Activated naive CD8-positive, alpha-beta T cell treated with anti-CD3 and anti-CD28 coated beads, Interleukin-2, amount 50 U/mL, for 24 hours (primary cell): Measurements from ENCODE around the gene GABRR3.

Experiments
- ATAC-seq: fragments of 150-1000 bp; cut with Tn5 transposase; one replicate; pipeline ENCODE4 v1.10.0; 2021
- DNase-seq: peaks from one replicate; pipeline ENCODE4 v3.0.0; 2021
- H3K27ac Mint-ChIP-seq: one replicate; pipeline ENCODE4 v1.8.0; 2021; ENCODE audit warnings: mild to moderate bottlenecking, mixed read lengths
- H3K27me3 Mint-ChIP-seq: one replicate; pipeline ENCODE4 v1.8.0; 2021; ENCODE audit warnings: mixed read lengths
- H3K36me3 Mint-ChIP-seq: one replicate; pipeline ENCODE4 v1.8.0; 2021; ENCODE audit warnings: low read depth, mixed read lengths
- H3K4me1 Mint-ChIP-seq: one replicate; pipeline ENCODE4 v1.8.0; 2021; ENCODE audit warnings: mixed read lengths
- H3K4me3 Mint-ChIP-seq: one replicate; pipeline ENCODE4 v1.8.0; 2021; ENCODE audit warnings: mild to moderate bottlenecking, moderate library complexity, mixed read lengths
- H3K9me3 Mint-ChIP-seq: one replicate; pipeline ENCODE4 v1.8.0; 2021; ENCODE audit warnings: mixed read lengths

GABRR3 gene

GRCh38 chr3:97942801-97943546 is 92.1 kb downstream of the GABRR3 start:
- Mint-ChIP-seq H3K9me3 (no peaks in the 10 kb centered on the region), H3K4me3 (no peak overlapping the region), H3K27me3 (no peaks in the 10 kb centered on the region), H3K27ac (no peak overlapping the region), H3K36me3 (peaks cover 40% of the 10 kb centered on the region), H3K4me1 (peaks cover 3% of the 10 kb centered on the region)
- ATAC-seq: no peak
- DNase-seq: no peak

GRCh38 chr3:97940034-97940433 is 95.1 kb downstream of the GABRR3 start:
- no peak overlapping the region for H3K4me3 Mint-ChIP-seq
- H3K27me3 Mint-ChIP-seq: no peaks in the 10 kb centered on the region
- peaks cover 10% of the 10 kb centered on the region for H3K4me1 Mint-ChIP-seq
- H3K27ac Mint-ChIP-seq: no peak overlapping the region
- ATAC-seq: no peak
- H3K9me3 Mint-ChIP-seq: no peaks in the 10 kb centered on the region
- DNase-seq: no peak
- peaks cover 29% of the 10 kb centered on the region for H3K36me3 Mint-ChIP-seq

GRCh38 chr3:97939401-97939800 is 95.7 kb downstream of the GABRR3 start:
- DNase-seq (no peak), ATAC-seq (no peak)
- H3K36me3 Mint-ChIP-seq: peaks cover 26% of the 10 kb centered on the region
- H3K9me3 Mint-ChIP-seq: no peaks in the 10 kb centered on the region
- H3K4me1 Mint-ChIP-seq: peaks cover 13% of the 10 kb centered on the region
- H3K27ac Mint-ChIP-seq: no peak overlapping the region
- no peaks in the 10 kb centered on the region for H3K27me3 Mint-ChIP-seq
- H3K4me3 Mint-ChIP-seq: no peak overlapping the region

DNA sequence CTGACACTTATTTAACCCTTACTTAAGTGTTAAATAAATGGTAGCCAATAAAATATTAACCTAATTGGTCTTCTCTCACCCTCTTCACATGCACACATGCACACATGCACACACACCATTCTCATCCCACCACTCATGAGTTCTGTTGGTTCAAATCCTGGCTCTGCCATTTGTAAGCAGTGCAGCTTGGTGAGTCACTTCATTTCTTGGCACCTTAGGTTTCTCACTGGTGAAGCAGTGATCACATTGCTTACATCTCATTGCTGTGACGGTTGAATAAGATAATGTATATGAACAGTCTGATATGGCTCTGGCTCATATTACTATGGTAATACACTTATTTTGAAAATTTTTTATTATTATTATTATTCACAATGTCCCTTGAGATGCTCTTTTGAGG is 96.7 kb downstream of the GABRR3 start:
- Mint-ChIP-seq H3K4me3 (no peak overlapping the region), H3K36me3 (peaks cover 18% of the 10 kb centered on the region), H3K9me3 (no peaks in the 10 kb centered on the region), H3K27me3 (no peaks in the 10 kb centered on the region), H3K4me1 (peaks cover 13% of the 10 kb centered on the region), H3K27ac (no peak overlapping the region)
- DNase-seq: no peak
- peak; percentile 21 for ATAC-seq

DNA sequence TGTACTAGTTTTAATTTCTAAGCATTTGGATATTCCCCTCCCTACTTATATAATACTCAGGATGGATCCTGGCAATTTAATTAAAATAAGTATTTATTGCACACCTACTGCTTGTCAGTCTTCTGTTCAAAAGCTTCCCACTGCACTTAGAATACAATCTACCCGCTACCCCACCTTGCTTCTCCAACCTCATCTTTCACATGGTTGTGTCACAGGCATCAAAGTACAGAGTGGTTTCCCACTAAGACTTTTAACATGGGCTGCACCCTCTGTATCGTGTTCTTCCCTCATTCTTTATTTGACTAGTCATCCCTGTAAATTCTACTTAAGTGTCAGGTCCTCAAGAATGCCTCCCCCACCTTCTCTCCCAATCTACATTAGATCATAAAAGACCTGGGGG is 97.9 kb downstream of the GABRR3 start:
- Mint-ChIP-seq H3K36me3 (peaks cover 12% of the 10 kb centered on the region), H3K27me3 (no peaks in the 10 kb centered on the region), H3K27ac (no peak overlapping the region), H3K9me3 (no peaks in the 10 kb centered on the region), H3K4me1 (peaks cover 11% of the 10 kb centered on the region), H3K4me3 (no peak overlapping the region)
- DNase-seq (no peak), ATAC-seq (no peak)

GRCh38 chr3:97935842-97936241 is 99.3 kb downstream of the GABRR3 start:
- peak; percentile 31 for ATAC-seq
- no peaks in the 10 kb centered on the region for H3K27me3 Mint-ChIP-seq
- H3K27ac Mint-ChIP-seq: no peak overlapping the region
- H3K4me3 Mint-ChIP-seq: no peak overlapping the region
- no peaks in the 10 kb centered on the region for H3K9me3 Mint-ChIP-seq
- DNase-seq: no peak
- H3K36me3 Mint-ChIP-seq: peaks cover 14% of the 10 kb centered on the region
- H3K4me1 Mint-ChIP-seq: peaks cover 11% of the 10 kb centered on the region
